ENCODE results near the gene HPSE2. TPM values are rescaled to one million over a fixed set of nuclear protein-coding genes. Genes with fewer than 3 reads are reported as not detected.
A peak's percentile ranks its signal among the peaks of the same experiment; 100 is the strongest.

HPSE2 gene
- total and polyA plus RNA-seq, 2 of the 13 experiments (the other 11 are each of a cell fraction or from before 2014, with no cell fraction given) = 0.01 TPM; not detected in 1

DNA sequence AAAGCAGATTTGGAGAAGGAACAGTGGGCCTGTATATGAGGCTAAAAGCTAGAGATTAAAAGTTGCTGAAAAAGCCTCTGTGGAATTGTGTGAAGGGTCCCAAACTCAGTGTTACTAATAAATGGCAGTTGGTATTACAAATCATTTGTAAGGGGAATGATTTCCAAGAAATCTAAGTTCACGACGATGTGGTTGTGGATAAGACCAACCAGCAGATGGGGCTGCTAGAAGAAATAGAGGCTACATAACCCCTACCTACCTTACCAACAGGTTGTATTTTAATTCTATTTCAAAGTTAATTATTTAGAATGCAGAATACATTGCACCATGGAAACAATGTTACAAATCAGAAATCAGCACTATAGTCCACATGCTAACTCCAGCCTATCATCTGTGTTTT lies 377.1 kb downstream of the HPSE2 start:
- DNase-seq (ENCODE audit: low spot score) (peak; percentile 3), FAIRE-seq (no peak), ATAC-seq (no peak)
- in situ Hi-C loops (cut with HindIII; ENCODE audit: extremely low pct_ligation_motif_present, low pct_unique_long_range_greater_than_20kb) = loop anchor here (25.0 kb wide), 1 partner anchor 404 kb away; no protein-coding TSS in a partner anchor
- no TSS peak for BruUV-seq (replicated peaks)
- ChIA-PET POLR2A (no interaction called here), CTCF (ENCODE audit: low intra/inter-chr PET ratio, low total read pairs) (interaction anchor here (1.3 kb wide), 1 partner anchor 314 kb away, joined by 5 read pairs; no protein-coding TSS in a partner anchor)
- intact Hi-C loops (cut with micrococcal nuclease; ENCODE audit: unreplicated experiment) = loop anchor here (5.0 kb wide), 1 partner anchor 314 kb away; no protein-coding TSS in a partner anchor
- Histone ChIP-seq H2AFZ (ENCODE audit: low read length) (no peak overlapping the region), H3K9me3 (ENCODE audit: low read length) (no peaks in the 10 kb centered on the region), H3K79me2 (ENCODE audit: insufficient read depth, low read length) (no peaks in the 10 kb centered on the region), H3K4me1 (ENCODE audit: insufficient read depth, low read length) (no peaks in the 10 kb centered on the region), H3K4me2 (ENCODE audit: low read depth, low read length) (no peak overlapping the region), H4K20me1 (ENCODE audit: insufficient read depth, low read length) (no peaks in the 10 kb centered on the region), H3K4me3 (replicated peaks in 1 of 3; ENCODE audit: insufficient read depth in 1 of 3, low read depth in 2 of 3, low read length in 3 of 3) (no peak overlapping the region), H3K27ac (ENCODE audit: extremely low read length, insufficient read depth, low read length) (no peak overlapping the region), H3K36me3 (replicated peaks in 1 of 2; ENCODE audit: control insufficient read depth in 1 of 2, insufficient read depth in 2 of 2, low read length in 2 of 2) (no peaks in the 10 kb centered on the region), H3K27me3 (ENCODE audit: control insufficient read depth in 1 of 2, insufficient read depth in 2 of 2, low read length in 2 of 2) (no peaks in the 10 kb centered on the region), H3K9ac (ENCODE audit: insufficient read depth, low read depth, low read length) (no peak overlapping the region)
- TF ChIP-seq, protein P1, sequence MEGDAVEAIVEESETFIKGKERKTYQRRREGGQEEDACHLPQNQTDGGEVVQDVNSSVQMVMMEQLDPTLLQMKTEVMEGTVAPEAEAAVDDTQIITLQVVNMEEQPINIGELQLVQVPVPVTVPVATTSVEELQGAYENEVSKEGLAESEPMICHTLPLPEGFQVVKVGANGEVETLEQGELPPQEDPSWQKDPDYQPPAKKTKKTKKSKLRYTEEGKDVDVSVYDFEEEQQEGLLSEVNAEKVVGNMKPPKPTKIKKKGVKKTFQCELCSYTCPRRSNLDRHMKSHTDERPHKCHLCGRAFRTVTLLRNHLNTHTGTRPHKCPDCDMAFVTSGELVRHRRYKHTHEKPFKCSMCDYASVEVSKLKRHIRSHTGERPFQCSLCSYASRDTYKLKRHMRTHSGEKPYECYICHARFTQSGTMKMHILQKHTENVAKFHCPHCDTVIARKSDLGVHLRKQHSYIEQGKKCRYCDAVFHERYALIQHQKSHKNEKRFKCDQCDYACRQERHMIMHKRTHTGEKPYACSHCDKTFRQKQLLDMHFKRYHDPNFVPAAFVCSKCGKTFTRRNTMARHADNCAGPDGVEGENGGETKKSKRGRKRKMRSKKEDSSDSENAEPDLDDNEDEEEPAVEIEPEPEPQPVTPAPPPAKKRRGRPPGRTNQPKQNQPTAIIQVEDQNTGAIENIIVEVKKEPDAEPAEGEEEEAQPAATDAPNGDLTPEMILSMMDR (CRISPR knock-in tag; IDR thresholded peaks at IDR 0.05) = 0 out of 2 replicates have a peak, but pooled peaks have one; percentile 14
- no peak for TF ChIP-seq ZNF484 (CRISPR knock-in tag; IDR thresholded peaks at IDR 0.05; ENCODE audit: borderline replicate concordance, low read depth)
- TF ChIP-seq ZNF570 (CRISPR knock-in tag; IDR thresholded peaks at IDR 0.05; ENCODE audit: borderline replicate concordance) = no peak
- 0% methylated on average over 2 of the region's 2 CpGs for WGBS (ENCODE audit: low lambda C conversion rate)

DNA sequence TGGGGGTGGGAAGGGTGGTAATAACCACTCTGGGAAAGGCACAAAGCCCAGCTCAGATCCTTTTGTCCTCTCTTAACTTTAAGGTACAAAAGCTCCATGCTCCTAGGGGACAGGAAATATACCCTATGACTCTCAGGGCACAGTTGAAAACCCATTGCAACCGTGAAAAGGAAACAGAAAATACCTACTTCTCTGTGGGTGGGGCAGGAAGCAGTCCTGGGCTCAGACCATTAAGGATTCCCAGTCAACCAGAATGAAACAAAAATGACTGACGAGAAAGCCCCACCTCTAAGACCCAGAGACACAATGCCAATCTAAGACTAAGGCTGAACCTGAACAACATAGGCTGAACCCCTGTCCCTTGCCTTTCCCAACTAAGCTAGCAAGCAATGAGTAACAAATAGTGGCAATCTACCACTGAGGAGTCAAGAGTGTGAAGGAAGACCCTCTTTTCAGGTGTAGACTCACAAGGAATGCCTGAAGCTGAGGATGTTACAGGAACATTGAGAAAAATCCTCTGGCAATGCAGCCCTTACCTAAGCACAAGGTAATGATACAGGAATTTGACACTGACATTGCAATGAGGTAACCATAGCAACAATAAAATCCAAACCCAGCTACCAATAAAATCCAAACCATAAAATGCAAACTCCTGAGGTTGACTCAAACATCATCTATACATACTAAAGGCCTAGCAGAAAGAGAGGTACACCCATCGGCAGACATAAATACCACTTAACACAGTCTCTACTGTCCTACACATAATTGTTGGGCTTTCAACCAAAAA lies 380.1 kb downstream of the HPSE2 start:
- no peaks in the 10 kb centered on the region for H4K20me1 ChIP-seq (ENCODE audit: insufficient read depth, low read length)
- no peaks in the 10 kb centered on the region for H3K36me3 ChIP-seq (replicated peaks in 1 of 2; ENCODE audit: control insufficient read depth in 1 of 2, insufficient read depth in 2 of 2, low read length in 2 of 2)
- WGBS (ENCODE audit: low lambda C conversion rate) = 1% methylated on average over 3 of the region's 3 CpGs
- no peaks in the 10 kb centered on the region for H3K79me2 ChIP-seq (ENCODE audit: insufficient read depth, low read length)
- H3K27me3 ChIP-seq (ENCODE audit: control insufficient read depth in 1 of 2, insufficient read depth in 2 of 2, low read length in 2 of 2) = no peaks in the 10 kb centered on the region
- H3K4me2 ChIP-seq (ENCODE audit: low read depth, low read length) = no peak overlapping the region
- no peak overlapping the region for H3K9ac ChIP-seq (ENCODE audit: insufficient read depth, low read depth, low read length)
- POLR2A ChIA-PET = no interaction called here
- H3K9me3 ChIP-seq (ENCODE audit: low read length) = no peaks in the 10 kb centered on the region
- H3K4me1 ChIP-seq (ENCODE audit: insufficient read depth, low read length) = no peaks in the 10 kb centered on the region
- no peak for ATAC-seq
- H2AFZ ChIP-seq (ENCODE audit: low read length) = no peak overlapping the region
- H3K4me3 ChIP-seq (replicated peaks in 1 of 3; ENCODE audit: insufficient read depth in 1 of 3, low read depth in 2 of 3, low read length in 3 of 3) = no peak overlapping the region
- FAIRE-seq = no peak
- BruUV-seq (replicated peaks) = no TSS peak
- TF ChIP-seq SNRNP70 (IDR thresholded peaks at IDR 0.05; ENCODE audit: low read depth, low read length) (no peak), ZBTB3 (CRISPR knock-in tag; IDR thresholded peaks at IDR 0.05; ENCODE audit: borderline replicate concordance, low read depth) (no peak), ZNF33A (CRISPR knock-in tag; IDR thresholded peaks at IDR 0.05; ENCODE audit: borderline replicate concordance) (no peak)
- TF ChIP-seq, protein P2, sequence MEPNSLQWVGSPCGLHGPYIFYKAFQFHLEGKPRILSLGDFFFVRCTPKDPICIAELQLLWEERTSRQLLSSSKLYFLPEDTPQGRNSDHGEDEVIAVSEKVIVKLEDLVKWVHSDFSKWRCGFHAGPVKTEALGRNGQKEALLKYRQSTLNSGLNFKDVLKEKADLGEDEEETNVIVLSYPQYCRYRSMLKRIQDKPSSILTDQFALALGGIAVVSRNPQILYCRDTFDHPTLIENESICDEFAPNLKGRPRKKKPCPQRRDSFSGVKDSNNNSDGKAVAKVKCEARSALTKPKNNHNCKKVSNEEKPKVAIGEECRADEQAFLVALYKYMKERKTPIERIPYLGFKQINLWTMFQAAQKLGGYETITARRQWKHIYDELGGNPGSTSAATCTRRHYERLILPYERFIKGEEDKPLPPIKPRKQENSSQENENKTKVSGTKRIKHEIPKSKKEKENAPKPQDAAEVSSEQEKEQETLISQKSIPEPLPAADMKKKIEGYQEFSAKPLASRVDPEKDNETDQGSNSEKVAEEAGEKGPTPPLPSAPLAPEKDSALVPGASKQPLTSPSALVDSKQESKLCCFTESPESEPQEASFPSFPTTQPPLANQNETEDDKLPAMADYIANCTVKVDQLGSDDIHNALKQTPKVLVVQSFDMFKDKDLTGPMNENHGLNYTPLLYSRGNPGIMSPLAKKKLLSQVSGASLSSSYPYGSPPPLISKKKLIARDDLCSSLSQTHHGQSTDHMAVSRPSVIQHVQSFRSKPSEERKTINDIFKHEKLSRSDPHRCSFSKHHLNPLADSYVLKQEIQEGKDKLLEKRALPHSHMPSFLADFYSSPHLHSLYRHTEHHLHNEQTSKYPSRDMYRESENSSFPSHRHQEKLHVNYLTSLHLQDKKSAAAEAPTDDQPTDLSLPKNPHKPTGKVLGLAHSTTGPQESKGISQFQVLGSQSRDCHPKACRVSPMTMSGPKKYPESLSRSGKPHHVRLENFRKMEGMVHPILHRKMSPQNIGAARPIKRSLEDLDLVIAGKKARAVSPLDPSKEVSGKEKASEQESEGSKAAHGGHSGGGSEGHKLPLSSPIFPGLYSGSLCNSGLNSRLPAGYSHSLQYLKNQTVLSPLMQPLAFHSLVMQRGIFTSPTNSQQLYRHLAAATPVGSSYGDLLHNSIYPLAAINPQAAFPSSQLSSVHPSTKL (CRISPR knock-in tag; IDR thresholded peaks at IDR 0.05) = no peak
- intact Hi-C loops (cut with micrococcal nuclease; ENCODE audit: unreplicated experiment) (loop anchor here (5.0 kb wide), 1 partner anchor 317 kb away; no protein-coding TSS in a partner anchor), in situ Hi-C loops (cut with HindIII; ENCODE audit: extremely low pct_ligation_motif_present, low pct_unique_long_range_greater_than_20kb) (loop anchor here (25.0 kb wide), 1 partner anchor 407 kb away; no protein-coding TSS in a partner anchor)
- CTCF ChIA-PET (ENCODE audit: low intra/inter-chr PET ratio, low total read pairs) = no interaction called here
- DNase-seq (ENCODE audit: low spot score) = no peak
- no peak overlapping the region for H3K27ac ChIP-seq (ENCODE audit: extremely low read length, insufficient read depth, low read length)
